ENCODE data around the gene MPI. TPM values are rescaled to one million over a fixed set of nuclear protein-coding genes. Genes with fewer than 3 reads are reported as not detected.

Gene MPI
- total RNA-seq, 1 experiment from 2014 or later: 42.5 TPM

DNA sequence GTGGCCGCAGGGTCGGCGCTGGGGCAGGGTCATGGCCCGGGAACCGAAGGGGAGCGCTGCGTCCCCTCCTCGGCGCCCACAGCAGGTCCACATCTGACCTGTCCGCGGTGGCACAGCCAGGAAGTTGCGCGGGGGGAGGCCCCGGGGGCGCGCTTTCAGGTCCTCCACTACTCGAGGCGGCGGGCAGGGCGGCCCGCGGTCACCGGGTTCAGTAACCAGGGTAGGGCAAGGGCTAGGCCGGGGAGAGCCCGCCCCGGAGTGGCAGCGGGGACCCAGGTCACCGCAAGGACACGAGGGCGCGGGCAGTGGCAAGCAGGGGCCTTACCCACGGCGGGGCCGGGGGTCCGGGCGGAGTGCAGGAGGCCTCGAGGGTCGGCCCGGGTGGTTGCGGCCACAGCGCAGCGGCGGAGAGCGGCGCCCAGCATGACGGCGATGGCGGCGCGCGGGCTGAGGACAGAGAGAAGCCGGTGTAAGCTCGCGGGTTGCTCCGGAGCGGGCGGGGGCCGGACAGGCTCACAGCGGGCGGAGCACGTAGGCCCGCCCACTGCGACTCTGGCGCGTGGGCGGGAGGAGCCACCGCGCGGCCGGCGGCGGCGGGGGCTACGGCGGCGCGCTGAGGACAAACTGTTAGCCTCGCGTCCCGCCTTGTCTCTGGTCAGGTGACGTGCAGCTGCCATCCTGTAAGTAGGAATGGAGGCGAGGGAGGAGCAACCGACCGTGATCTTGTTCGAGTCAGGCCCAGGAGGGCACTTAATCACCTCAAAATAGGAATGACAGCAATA is 47.9 kb downstream of the MPI start, which contains the start of gene COX5A:
COX5A (minus strand) TSS at position 484 of the 782 bp plus-strand sequence; CDS start at position 425, 59 bp downstream.
- peak within 1 kb of the TSS; percentile 100 for H3K4me3 ChIP-seq
- no peaks in the 10 kb centered on the region for H3K27me3 ChIP-seq
- DNase-seq: peak; percentile 97
- peaks cover 32% of the 10 kb centered on the region for H3K36me3 ChIP-seq
- H3K9me3 ChIP-seq: no peaks in the 10 kb centered on the region

DNA sequence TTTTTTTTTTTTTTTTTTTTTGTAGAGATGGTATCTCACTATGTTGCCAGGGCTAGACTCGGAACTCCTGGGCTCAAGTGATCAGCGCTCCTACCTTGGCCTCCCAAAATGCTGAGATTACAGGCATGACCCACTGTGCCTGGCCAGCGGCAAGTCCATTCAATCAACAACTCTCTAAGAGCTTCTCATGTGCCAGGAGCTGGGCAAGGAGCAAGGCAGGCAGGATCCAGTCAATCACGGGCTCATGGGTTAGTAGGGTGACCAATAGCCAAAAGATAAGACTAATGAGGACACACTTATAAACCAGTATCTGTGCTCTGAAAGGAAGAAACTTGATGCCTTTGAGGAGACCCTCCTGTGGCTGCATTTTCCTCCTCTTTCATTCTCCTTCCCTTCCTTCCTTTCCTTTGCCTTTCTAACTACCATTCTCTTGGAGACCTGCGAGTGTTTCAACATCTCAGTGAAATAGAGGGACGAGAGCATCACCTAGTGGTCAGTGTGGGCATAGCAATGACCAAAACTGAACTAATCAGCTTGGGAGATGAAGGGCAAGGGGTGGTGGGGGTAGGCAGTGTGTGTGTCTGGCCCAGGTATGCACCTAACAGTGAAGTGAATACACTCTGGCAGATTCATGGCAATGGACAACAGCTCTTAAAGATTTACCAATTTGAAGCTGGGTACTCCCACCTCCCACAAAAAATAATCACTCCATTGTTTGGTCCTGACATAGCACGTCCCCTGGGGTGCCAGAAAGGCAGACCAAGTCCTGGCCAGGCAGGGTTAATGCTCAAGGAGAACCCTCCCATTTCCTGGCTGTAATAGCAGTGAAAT is 60.5 kb downstream of the MPI start:
- no peaks in the 10 kb centered on the region for H3K27me3 ChIP-seq
- peak; percentile 49 for DNase-seq
- H3K4me3 ChIP-seq: no peak overlapping the region
- no peaks in the 10 kb centered on the region for H3K9me3 ChIP-seq
- H3K36me3 ChIP-seq: no peaks in the 10 kb centered on the region; the same call in 1 of the 2 replicates

DNA sequence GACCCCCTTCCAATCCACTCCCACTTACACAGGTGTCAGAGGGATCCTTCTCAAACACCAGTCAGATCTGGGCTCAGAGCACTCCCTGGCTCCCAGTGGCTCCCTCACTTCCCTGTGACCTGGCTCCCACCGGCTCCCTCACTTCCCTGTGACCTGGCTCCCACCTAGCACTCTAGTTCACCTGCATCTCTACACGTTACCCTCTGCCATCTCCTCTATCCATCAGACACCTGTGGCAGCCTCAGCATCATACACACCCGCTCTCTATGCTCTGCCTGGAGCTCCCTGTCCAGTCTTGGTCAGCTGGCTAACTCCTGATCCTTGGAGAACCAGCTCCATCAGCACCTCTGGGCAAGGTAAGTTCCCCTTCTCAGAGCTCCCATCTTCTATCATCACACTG is 61.2 kb downstream of the MPI start:
- DNase-seq: no peak
- H3K36me3 ChIP-seq: no peaks in the 10 kb centered on the region; the same call in 1 of the 2 replicates
- no peaks in the 10 kb centered on the region for H3K27me3 ChIP-seq
- H3K9me3 ChIP-seq: no peaks in the 10 kb centered on the region
- H3K4me3 ChIP-seq: no peak overlapping the region

Other genes with a start within 250 kb of the MPI start
- gene EDC3, start 194.0 kb upstream of the MPI start, total RNA-seq (2014; rRNA removed; shearing (Covaris generic); ENCODE audit: low replicate concordance): 18.2 and 22.1 TPM in 2 replicates
- 11.6 and 15.7 TPM in 2 replicates for gene CYP1A1, start 164.5 kb upstream of the MPI start, total RNA-seq (2014; rRNA removed; shearing (Covaris generic); ENCODE audit: low replicate concordance)
- 0.23 TPM in 1 of 2 replicates, not detected in the other for gene CYP1A2, start 141.2 kb upstream of the MPI start, total RNA-seq (2014; rRNA removed; shearing (Covaris generic); ENCODE audit: low replicate concordance)
- 42.0 and 57.2 TPM in 2 replicates for gene CSK, start 108.0 kb upstream of the MPI start, total RNA-seq (2014; rRNA removed; shearing (Covaris generic); ENCODE audit: low replicate concordance)
- not detected in 2 replicates for gene LMAN1L, start 77.2 kb upstream of the MPI start, total RNA-seq (2014; rRNA removed; shearing (Covaris generic); ENCODE audit: low replicate concordance)
- not detected in 2 replicates for gene CPLX3, start 63.4 kb upstream of the MPI start, total RNA-seq (2014; rRNA removed; shearing (Covaris generic); ENCODE audit: low replicate concordance)
- 14.5 and 19.5 TPM in 2 replicates for gene ULK3, start 46.9 kb upstream of the MPI start, total RNA-seq (2014; rRNA removed; shearing (Covaris generic); ENCODE audit: low replicate concordance)
- gene SCAMP2, start 16.7 kb upstream of the MPI start, total RNA-seq (2014; rRNA removed; shearing (Covaris generic); ENCODE audit: low replicate concordance): 10.7 and 21.6 TPM in 2 replicates
- 22.6 and 65.2 TPM in 2 replicates for gene FAM219B, start 16.8 kb downstream of the MPI start, total RNA-seq (2014; rRNA removed; shearing (Covaris generic); ENCODE audit: low replicate concordance)
- gene COX5A, start 48.0 kb downstream of the MPI start, total RNA-seq (2014; rRNA removed; shearing (Covaris generic); ENCODE audit: low replicate concordance): 343 and 426 TPM in 2 replicates
- gene RPP25, start 66.7 kb downstream of the MPI start, total RNA-seq (2014; rRNA removed; shearing (Covaris generic); ENCODE audit: low replicate concordance): 9.7 and 19.0 TPM in 2 replicates
- 0.20 and 3.4 TPM in 2 replicates for gene SCAMP5, start 105.5 kb downstream of the MPI start, total RNA-seq (2014; rRNA removed; shearing (Covaris generic); ENCODE audit: low replicate concordance)
- gene PPCDC, start 133.5 kb downstream of the MPI start, total RNA-seq (2014; rRNA removed; shearing (Covaris generic); ENCODE audit: low replicate concordance): 10.8 and 31.9 TPM in 2 replicates